Urothelium cell line (cell line): ENCODE results near the gene AATF.

Experiments used
- DNase-seq: peaks from one replicate; pipeline ENCODE4 v3.0.0; 2011; ENCODE audit warnings: low spot score, mixed read lengths
- FAIRE-seq: peaks from 2 replicates; lab custom pipeline; 2011; peaks lifted over from hg19 to GRCh38; lab: Jason Lieb, UNC

Gene AATF

DNA sequence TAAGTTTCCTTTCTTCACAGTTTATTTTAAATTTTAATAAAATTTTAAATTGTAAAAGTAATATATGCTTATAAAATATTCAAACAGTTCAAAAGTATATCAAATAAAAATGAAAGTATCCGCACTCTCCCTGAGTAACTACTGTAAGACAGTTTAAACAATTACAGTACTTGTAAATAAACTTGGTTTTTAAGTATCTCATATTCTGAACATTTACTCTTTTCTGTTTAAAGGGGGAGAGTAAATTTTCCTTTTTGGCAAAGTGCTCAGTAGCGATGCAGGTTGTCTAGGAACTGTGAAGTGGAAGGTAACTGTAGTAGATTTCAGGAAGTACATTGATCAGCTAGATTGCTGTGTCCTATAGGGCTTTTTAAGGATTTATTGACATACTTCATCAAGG, 28.8 kb downstream of the AATF start:
- DNase-seq (no peak), FAIRE-seq (no peak)

DNA sequence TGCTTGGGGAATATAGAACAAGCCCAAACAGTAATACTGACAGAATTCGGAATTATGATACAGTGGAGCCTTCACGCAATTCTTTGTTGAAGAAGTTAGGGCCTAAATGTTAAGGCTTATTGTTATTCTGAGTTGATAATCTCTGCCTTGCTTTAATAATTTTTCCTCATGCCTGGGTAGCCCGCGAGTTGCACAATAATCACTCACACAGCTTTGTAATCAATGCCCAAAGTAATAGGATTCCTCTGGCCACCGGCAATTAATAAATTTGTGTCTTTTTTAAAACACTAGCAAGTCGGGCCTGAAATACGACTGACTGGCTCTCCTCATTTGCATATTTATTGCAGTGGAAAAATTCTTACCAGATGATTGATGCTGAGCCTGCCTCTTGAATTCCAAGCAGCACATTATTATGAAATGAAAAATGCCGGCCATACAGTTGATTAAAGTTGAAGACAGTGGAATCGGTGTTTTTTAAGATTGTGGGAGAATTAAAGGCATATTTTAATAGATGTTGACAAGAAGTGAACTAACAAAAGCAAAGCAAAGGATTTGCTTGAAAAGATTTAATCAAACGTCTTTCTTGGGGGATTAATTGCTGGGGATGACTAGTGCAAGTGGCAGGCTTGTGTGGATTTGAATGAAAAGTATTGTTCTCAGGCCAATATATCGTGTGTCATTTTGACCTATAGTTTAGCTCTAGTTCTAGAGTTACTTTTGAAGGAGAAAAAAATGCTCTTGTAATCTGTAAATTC, 30.2 kb downstream of the AATF start:
- no peak for DNase-seq

DNA sequence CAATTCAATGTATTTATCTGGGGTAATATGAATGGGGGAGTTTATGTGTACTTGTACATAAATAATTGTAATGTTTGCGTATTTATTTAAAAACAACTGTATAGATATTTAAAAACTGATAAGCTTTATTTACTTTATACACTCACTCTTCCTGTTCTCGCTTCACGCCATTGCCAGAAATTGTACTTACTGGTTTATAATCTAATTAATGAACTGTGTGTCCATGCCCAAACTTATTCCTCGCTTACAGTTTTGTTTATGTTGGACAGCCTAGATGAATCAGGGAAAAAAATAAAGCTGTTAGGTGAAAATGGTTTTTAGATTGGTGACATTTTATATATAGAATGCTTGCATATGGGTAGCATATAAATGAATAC, 30.8 kb downstream of the AATF start:
- FAIRE-seq = no peak

More for the DNA sequence above, 30.2 kb downstream of the AATF start:
- FAIRE-seq = no peak

DNA sequence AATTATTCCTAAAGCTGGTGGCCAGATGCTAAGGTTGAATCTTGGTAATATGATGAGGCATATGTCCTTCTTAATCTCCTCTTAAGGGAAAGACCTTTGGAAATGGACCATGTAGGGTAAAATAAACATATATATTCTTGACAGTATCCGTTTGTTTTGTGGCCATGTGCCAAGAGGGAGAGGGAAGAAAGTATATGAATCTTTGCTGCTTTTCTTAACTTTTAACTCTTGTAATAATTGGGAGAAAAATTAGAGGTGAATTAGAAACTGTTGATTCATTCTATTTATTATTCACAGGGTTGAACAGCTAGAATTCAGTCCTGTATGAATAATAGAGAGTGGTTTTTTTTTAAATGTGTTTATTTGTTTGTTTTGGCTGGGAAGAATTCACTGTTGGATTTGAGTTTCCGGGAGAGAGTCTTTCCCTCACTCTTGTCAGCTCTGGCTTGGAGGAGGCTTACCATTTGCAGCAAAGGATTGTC, 31.6 kb downstream of the AATF start:
- no peak for FAIRE-seq
- DNase-seq = no peak

More for the DNA sequence above, 30.8 kb downstream of the AATF start:
- DNase-seq = no peak

DNA sequence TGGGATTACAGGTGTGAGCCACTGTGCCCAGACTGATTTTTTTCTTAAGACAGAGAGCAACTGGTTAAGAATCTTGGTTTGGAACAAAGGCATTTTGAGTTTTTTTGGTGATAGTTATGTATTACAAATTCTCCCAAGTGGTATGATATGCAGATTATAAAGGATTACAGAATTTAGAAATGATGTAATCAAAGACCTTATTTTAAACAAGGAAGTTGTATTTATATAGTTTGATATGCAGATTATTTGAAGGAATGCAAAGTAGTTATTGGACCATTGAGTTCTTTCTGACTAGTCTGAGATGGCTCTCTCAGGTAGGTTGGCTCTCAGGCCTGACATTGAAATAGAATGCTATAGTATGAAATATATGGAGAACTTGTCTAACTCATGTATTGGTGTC, 34.9 kb downstream of the AATF start:
- DNase-seq = no peak
- no peak for FAIRE-seq

DNA sequence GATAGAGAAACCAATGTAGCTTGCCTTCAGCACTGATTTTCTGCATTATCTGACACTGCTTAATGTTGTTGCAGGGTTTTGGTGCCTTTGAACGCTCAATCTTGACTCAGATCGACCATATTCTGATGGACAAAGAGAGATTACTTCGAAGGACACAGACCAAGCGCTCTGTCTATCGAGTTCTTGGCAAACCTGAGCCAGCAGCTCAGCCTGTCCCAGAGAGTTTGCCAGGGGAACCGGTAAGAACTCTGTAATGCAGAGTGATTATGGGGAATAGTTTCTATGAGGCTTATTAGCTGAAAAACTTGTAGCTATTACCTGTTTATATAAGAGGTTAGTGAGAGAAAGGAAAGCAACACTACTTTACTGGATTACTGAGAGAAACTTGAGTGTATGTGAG, 40.4 kb downstream of the AATF start:
- FAIRE-seq (no peak), DNase-seq (no peak)

DNA sequence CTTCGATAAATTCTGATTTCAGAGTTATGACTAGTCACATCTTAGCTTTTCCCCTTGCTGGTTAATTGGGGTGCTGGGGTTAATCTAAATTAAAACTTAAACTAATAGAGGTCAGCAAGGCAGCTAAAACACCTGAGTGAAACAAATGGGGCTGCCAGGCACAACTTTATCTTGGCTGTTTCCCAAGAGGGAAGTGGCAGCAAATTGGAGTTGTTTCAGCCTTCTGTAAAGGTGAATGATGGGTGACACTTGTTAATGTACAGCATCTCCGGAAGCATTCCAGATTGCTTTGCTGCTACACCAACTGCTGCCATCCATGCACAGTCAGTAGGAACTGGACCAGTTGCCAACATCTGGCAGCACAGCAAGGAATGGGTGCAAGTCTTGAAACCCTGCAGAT, 43.9 kb downstream of the AATF start:
- no peak for DNase-seq

DNA sequence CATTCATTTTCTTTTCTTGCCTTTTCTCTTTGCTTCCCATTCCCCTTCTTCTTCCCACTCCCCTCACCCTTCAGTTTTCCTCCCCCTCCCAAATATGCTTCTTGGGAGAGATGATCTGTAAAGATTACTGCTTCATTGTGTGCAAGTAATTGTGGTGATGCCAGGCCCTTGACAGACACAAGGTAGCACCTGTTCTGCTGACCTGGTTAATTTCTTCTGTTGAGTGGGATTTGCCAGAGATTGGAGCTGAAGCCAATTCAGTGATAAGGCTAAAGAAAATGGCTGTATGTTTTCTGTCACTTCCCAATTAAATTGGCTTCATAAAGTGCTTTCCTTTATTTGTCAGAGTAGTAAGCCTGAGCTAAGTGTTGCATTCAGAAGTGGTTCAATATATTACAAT, 44.5 kb downstream of the AATF start:
- FAIRE-seq (no peak), DNase-seq (no peak)

More for the DNA sequence above, 43.9 kb downstream of the AATF start:
- FAIRE-seq = no peak

DNA sequence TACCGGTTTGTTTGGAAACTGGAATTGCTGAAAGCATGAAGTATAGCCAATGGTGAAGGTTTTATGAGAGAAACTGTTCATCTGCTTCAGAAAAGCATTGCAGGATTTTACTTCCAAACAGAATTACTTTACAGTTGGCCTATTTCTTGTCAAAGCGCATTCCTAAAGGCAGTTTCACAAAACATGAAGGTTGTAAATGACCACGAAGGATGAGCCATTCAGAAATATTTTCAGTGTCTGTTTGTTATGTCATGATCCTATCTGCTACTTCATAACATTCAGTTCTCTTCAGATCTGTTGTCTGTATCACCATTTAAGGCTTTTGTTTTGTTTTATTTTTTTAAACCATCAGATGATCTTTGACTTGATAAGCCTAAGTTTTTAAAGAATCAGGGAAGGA, 45.7 kb downstream of the AATF start:
- DNase-seq (no peak), FAIRE-seq (no peak)

DNA sequence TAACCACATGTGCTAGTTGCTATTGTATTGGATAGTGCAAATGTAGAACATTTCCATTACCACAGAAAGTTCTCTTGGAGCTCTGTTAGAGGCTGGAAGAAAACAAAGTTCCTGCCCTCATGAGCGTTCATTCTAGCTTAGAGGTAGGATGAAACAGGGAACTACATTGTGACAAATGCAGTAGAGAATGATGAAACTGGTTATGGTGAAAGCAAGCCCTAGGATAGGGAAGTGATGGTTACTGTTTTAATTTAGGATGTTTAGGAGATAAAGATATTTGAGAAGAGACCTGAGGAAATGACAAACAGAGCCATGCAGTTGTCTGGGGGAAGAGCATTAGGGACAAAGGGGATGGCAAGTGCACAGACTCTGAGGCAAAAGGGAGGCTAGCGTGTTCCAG, 50.7 kb downstream of the AATF start:
- no peak for DNase-seq

DNA sequence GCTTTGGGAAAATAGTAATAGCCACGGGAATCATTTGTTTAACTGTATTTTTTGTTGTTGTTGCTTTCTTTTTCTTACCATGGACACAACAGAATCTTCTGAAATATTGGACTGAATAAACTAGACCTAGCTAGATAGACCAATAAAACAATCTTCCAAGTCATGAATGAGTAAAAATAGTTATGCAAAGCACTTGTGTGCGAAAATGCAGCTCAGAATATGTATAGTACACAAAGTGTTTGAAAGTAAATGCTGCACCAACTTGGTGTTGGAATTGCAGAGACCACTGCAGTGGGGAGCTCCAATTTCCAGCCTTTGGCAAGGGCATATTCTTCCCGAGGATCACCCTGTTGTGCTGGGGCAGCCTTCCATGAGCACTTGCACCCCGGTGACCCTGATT, 68.0 kb downstream of the AATF start:
- DNase-seq (no peak), FAIRE-seq (no peak)

More for the DNA sequence above, 50.7 kb downstream of the AATF start:
- no peak for FAIRE-seq

DNA sequence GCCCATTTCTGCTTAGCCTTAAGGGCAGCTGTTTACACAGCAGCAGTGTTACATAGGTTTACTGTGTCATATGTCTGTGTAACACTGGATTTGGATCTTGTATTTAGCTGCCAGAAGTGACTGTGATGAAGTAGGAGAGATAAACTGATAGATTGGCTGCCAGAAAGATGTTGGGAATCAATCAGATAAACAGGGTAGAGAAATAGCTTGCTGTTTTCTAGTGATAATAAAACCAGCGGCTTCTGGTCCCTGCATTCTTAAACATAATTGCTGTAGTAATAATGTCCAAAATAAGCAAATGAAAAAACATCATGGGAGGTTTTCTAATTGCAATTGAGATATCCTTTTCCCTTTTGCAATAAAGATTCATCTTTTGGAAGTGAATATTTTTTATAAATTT, 68.7 kb downstream of the AATF start:
- FAIRE-seq = no peak
- no peak for DNase-seq

DNA sequence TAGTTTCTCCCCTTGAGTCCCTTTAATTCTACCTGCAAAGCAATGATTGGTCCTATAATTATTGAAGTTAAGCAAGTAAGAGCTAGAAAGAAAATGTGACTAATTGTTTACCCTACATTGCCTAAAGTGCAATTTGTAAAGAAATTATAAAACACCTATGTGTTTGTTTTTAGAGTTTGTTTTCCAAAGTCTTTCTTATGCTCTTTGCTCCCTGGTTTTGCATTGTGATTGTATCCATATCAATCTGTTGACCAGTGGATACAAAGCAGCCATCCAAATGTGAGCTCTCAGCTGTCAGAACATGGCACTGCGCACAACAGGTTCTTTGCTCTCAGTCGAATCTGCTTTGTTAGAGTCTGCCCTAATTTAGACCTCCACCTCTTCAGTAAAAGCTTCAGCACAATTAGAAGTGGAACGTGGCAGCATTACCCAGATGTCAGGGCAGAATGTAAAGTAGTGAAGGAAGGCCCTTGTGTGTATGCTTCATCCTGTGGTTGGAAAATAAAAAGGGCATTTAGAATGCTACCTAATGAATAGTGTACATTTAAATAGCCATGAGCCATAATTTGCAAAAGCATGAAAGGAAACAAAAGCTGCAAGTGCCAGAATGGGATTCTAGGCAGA, 70.5 kb downstream of the AATF start:
- FAIRE-seq (no peak), DNase-seq (no peak)

DNA sequence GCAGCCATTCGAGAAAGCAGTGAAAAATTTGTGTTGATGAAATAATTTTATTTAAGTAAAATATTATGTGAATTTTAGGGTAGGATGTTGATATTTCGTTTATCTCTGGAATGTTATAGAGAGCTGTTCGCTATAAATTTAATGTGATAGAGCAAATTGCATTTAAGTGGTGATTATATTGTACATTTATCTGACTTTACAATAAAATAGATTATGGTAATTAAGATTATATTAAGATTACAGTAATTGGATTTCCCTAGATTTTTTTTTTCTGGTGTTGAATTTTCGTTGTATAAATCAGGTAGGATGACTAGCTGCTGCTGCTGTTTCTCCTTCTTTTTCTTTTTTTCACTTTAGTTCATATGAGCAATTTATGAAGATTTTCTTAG, 71.0 kb downstream of the AATF start:
- DNase-seq = no peak
- FAIRE-seq = no peak

DNA sequence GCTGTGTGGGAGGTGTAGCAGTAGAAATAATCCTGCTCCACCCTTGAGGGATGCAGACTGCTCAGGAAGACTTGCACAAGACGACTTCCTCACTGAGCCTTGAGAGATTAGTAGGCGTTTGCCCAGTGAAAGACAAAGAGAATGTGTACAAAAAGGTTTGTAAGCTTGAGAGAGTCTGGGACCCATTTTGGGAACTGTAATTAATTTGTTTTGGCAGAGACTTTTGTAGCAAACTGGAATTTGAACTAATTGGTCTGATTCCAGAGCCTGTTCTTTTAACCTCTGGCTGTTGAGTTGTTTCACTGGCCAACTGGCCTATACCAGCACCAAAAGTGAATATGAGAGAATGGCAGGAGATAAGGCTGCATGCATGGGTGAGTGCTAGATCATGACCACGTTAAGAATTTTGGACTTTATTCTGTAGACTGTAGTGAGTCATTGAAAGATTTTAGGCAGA, 75.5 kb downstream of the AATF start:
- FAIRE-seq = no peak
- DNase-seq = no peak

DNA sequence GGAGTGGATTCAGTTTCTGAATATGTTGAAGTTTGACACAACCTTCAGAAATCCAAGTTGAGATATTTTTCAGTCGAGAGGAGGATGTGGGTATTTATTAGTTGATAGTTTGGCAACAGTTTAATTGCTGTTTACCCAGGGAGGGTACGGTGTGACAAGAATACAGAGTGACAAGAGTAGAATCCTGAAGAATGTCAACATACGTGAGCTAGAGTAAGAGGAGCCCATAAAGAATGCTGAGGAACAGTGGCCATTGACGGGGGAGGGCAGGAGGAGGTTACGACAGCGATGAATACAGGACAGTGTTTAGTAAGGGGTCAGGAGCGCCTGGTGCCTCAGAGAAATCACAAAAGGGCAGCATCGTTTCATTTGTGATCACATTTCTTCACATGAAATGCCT, 76.5 kb downstream of the AATF start:
- FAIRE-seq (no peak), DNase-seq (no peak)

DNA sequence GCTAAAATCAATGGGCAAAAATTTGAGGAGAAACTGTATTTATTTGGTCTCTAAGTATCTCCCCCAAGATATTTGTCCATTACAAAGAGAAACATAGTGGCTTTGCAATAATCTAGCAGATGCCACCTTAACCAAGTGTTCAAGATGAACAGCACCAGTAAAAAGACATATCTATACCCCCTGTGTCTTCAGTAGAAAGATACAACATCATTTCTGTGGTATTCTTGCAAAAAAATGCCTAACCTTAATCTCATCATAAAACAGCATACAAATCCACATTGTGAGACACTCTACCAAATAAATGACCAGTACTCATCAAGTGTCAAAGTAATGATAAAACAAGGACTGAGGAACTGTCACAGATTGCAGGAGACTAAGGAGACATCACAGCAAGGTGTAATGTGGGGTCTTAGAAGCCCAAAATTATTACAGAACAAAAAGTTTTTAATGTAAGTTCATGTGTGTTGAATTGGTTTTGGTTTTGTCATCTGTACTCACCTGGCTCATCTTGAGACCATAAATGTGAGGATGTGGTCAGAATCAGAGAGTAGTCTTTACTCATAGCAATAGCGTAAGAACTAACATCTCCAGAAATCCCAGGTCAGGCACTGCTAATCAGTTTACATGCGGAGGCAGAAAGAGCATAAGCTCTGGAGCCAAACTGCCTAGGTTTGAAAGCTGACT, 77.2 kb downstream of the AATF start:
- no peak for FAIRE-seq
- DNase-seq = no peak

DNA sequence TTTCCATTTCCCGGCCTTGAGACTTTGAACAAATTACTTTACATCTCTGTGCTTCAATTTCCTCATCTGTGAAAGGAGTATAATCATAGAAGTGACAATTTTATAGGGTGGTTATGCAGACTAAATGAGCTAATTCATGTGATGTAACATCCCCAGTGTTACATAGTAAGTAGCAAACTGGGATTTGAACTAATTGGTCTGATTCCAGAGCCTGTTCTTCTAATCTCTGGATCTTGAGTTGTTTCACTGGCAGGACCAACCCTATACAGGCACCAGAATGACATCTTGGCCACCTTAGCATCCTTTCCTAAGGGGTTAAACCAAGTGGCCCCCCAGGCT, 77.7 kb downstream of the AATF start:
- FAIRE-seq (no peak), DNase-seq (no peak)

DNA sequence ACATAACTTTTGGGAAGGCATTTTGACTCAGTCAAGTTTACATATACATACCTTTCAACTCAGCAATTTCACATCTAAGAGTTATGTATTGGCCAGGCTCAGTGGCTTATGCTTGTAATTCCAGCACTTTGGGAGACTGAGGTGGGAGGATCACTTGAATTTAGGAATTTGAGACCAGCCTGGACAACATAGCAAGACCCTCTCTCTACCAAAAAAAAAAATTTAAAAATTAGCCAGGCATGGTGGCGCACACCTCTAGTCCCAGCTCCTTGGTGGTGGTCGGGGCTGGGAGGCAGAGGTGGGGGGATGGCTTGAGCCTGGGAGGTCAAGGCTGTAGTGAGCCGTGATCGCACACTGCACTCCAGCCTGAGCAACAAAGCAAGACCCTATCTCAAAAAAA, 79.3 kb downstream of the AATF start:
- DNase-seq (no peak), FAIRE-seq (no peak)

DNA sequence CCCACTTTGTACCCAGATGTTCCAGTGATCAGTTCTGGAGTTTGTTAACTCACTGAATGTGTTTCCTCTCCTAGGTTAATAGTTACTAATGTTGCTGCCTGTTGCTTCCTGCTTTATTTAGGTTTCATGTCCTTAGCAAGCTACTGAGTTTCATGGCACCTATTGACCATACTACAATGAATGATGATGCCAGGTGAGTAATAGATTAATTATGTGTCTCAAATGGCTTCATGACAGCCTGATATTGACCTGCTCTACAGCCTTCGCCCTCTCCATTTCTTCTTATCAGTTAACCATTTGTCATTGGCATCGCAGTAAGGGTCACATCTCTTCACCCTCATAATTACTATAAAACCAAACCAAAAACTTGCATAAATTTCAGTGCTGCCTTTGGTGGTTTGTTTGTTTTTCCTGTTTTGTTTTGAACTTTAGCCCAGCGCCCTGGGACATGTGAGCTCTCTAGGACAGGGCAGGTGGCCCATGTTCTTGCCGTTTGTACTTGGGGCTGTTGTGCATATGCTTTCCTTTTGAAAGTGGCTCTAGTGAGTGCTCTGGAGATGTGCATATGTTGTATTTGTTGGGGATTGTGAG, 82.8 kb downstream of the AATF start:
- DNase-seq (no peak), FAIRE-seq (no peak)

DNA sequence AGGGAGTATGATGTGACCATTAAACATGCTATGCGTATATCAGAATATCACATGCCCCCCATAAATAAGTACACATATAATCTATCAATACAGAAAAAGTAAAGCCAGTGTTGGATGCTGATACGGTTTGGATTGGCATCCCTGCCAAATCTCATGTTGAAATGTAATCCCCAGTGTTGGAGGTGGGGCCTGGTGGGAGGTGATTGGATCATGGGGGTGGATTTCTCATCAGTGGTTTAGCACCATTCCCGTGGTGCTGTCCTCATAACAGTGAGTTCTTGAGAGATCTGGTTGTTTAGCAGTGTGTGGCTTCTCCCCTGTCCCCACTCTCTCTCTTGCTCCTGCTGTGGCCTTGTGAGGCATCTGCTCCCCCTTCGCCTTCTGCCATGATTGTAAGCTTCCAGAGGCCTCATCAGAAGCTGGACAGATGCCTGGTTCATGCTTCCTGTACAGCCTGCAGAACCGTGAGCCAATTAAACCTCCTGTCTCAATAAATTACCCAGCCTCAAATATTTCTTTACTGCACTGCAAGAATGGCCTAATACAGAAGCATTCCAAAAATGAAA, 88.9 kb downstream of the AATF start:
- no peak for FAIRE-seq
- no peak for DNase-seq
